K562 (cell line): ENCODE measurements around the gene FYTTD1. TPM values are rescaled to one million over a fixed set of nuclear protein-coding genes. Genes with fewer than 3 reads are reported as not detected.

Experiments
- AFF4 ChIP-seq: sonication (generic); formaldehyde crosslinking; IDR thresholded peaks from 2 replicates; pipeline ENCODE4 v1.8.0; 2023; ENCODE audit warnings: mild to moderate bottlenecking, missing genetic modification reagents
- ATF1 ChIP-seq, 2 experiments: fragments of 450-650 bp in 1 of 2; IDR thresholded peaks; 2 replicates each; pipeline ENCODE4 v1.6.1; 2016; ENCODE audit warnings: missing compliant biosample characterization in 1 of 2, missing genetic modification characterization in 1 of 2
- ATF7 ChIP-seq: fragments of 450-650 bp; IDR thresholded peaks from 2 replicates; pipeline ENCODE4 v1.7.1; 2014; ENCODE audit warnings: mild to moderate bottlenecking, moderate library complexity
- BRCA1 ChIP-seq, 2 experiments: fragments of 450-650 bp in 1 of 2; sonication (generic) in 1 of 2; formaldehyde crosslinking in 1 of 2; IDR thresholded peaks; 2 replicates each; pipeline versions ENCODE4 v1.5.0 to v1.6.1; 2017 to 2020; ENCODE audit warnings: mild to moderate bottlenecking in 1 of 2, missing genetic modification reagents in 1 of 2
- EGR1 ChIP-seq: fragments of 450-650 bp; conservative IDR thresholded peaks from 2 replicates; pipeline ENCODE4 v1.6.1; 2017; ENCODE audit warnings: mild to moderate bottlenecking
- ESRRA ChIP-seq: fragments of 450-650 bp; IDR thresholded peaks from 2 replicates; pipeline ENCODE4 v1.6.1; 2014; ENCODE audit warnings: low read depth, mild to moderate bottlenecking, moderate library complexity, borderline replicate concordance
- KDM5B ChIP-seq: fragments of 200-600 bp; sonication (generic); IDR thresholded peaks from 2 replicates; pipeline ENCODE4 v1.6.1; 2012; ENCODE audit warnings: low read depth, mild to moderate bottlenecking, moderate library complexity, low read length, control low read depth, inconsistent platforms; ENCODE audit not compliant: insufficient replicate concordance
- NEUROD1 ChIP-seq: fragments of 150-350 bp; IDR thresholded peaks from 2 replicates; pipeline ENCODE4 v1.6.1; 2014; ENCODE audit warnings: borderline replicate concordance, low read length, low read depth; ENCODE audit not compliant: partially characterized antibody
- SIN3B ChIP-seq: fragments of 450-650 bp; IDR thresholded peaks from 2 replicates; pipeline ENCODE4 v1.6.1; 2017; ENCODE audit warnings: low read depth, mild to moderate bottlenecking, moderate library complexity
- SMARCB1 ChIP-seq: IDR thresholded peaks from 2 replicates; pipeline ENCODE4 v1.6.1; 2011; ENCODE audit warnings: improper control_type of control experiment, low read depth; ENCODE audit not compliant: insufficient read length
- WHSC1 ChIP-seq: IDR thresholded peaks from one replicate; pipeline ENCODE4 v1.6.1; 2012; ENCODE audit warnings: low read length, control low read depth, inconsistent platforms
- ZBTB17 ChIP-seq: fragments of 450-650 bp; formaldehyde crosslinking; IDR thresholded peaks from 2 replicates; pipeline ENCODE4 v1.4.0; 2020; ENCODE audit warnings: mild to moderate bottlenecking
- ZBTB26 ChIP-seq: fragments of 450-650 bp; formaldehyde crosslinking; IDR thresholded peaks from 2 replicates; pipeline ENCODE4 v1.4.0; 2022; ENCODE audit warnings: missing genetic modification characterization
- ZNF609 ChIP-seq: sonication (generic); formaldehyde crosslinking; IDR thresholded peaks from 2 replicates; pipeline ENCODE4 v1.8.1; 2023; ENCODE audit warnings: missing genetic modification reagents, mild to moderate bottlenecking, borderline replicate concordance
- ZNF699 ChIP-seq: fragments of 250-450 bp; sonication (Bioruptor Pico); IDR thresholded peaks from 2 replicates; pipeline ENCODE4 v1.8.0; 2021; ENCODE audit warnings: mild to moderate bottlenecking, moderate library complexity; ENCODE audit not compliant: insufficient replicate concordance
- ZNF766 ChIP-seq: fragments of 200-800 bp; sonication (Bioruptor generic); conservative IDR thresholded peaks from 2 replicates; pipeline ENCODE4 v1.6.1; 2016; ENCODE audit warnings: missing genetic modification characterization, missing compliant biosample characterization
- polyA plus RNA-seq, 8 experiments: library from polyadenylated mRNA; depleted of rRNA in 4 of 8; stranded (reverse) in 5 of 8; unstranded in 3 of 8; fragments of >200 nt; fragmentation: Nextera tagmentation in 2 of 8; fragmentation: Illumina TruSeq in 1 of 8; extraction: Ambion mirVana in 2 of 8; extraction: Trizol in 1 of 8; gene quantifications; 2 replicates each; pipeline versions ENCODE4 v1.2.1 to v1.2.3, GENCODE V29; 2011 to 2014; ENCODE audit warnings: inconsistent platforms in 1 of 8, missing spikeins in 1 of 8
- total RNA-seq, 7 experiments: library from RNA; depleted of rRNA in 6 of 7; stranded (reverse); fragments of >200 nt in 6 of 7; fragmentation: Illumina TruSeq in 2 of 7; extraction: Trizol in 2 of 7; gene quantifications; 2 replicates each; pipeline versions ENCODE4 v1.2.1 to v1.2.3, GENCODE V29; 2011 to 2021; ENCODE audit warnings: low replicate concordance in 1 of 7

Gene FYTTD1
- total and polyA plus RNA-seq, 9 of the 15 experiments (the other 6 are each of a cell fraction or from before 2014, with no cell fraction given): 35.7 to 106 (median 76.3) TPM

- no peak; the same call in 1 of the 2 replicates for TF ChIP-seq AFF4 (CRISPR knock-in tag)
- peak; percentile 94 for TF ChIP-seq EGR1
- TF ChIP-seq ZNF766 (CRISPR knock-in tag): peak; percentile 64
- peak; percentile 3 for TF ChIP-seq NEUROD1
- no peak for TF ChIP-seq SMARCB1
- no peak for TF ChIP-seq WHSC1
- TF ChIP-seq ZNF699 (CRISPR knock-in tag): no peak
- TF ChIP-seq ESRRA: peak; percentile 63; the same call in 1 of the 2 replicates
- peak; percentile 71 for TF ChIP-seq KDM5B
- TF ChIP-seq ATF1 (CRISPR knock-in tag; IDR thresholded peaks at IDR 0.05): no peak
- TF ChIP-seq ATF1 (tag; IDR thresholded peaks at IDR 0.05): peak; percentile 76; the same call in 1 of the 2 replicates
- TF ChIP-seq ZBTB17: 0 out of 2 replicates have a peak, but pooled peaks have one; percentile 37
- TF ChIP-seq SIN3B: peak; percentile 43
- no peak for TF ChIP-seq ZBTB26 (CRISPR knock-in tag)
- TF ChIP-seq ATF7: peak; percentile 76
- TF ChIP-seq BRCA1 (IDR thresholded peaks at IDR 0.05): no peak
- no peak for TF ChIP-seq BRCA1 (CRISPR knock-in tag; IDR thresholded peaks at IDR 0.05)
- TF ChIP-seq ZNF609 (CRISPR knock-in tag): peak; percentile 91; the same call in 1 of the 2 replicates
These were observed at the start of gene FYTTD1 (continued) for GRCh38 chr3:197749601-197750395.
